Fibroblast of villous mesenchyme (primary cell): ENCODE data around the gene ATP5F1C. TPM values are rescaled to one million over a fixed set of nuclear protein-coding genes. Genes with fewer than 3 reads are reported as not detected.

Source experiments
- DNase-seq: peaks from one replicate; pipeline ENCODE4 v3.0.0-alpha.2; 2010; ENCODE audit warnings: low read depth
- H3K4me3 ChIP-seq: 2 replicates; pipeline ENCODE4 v1.5.1; 2011; ENCODE audit warnings: low read depth, mild to moderate bottlenecking, low read length
- CTCF ChIP-seq: IDR thresholded peaks from 2 replicates; pipeline ENCODE4 v1.5.1; 2012; ENCODE audit warnings: low read depth, mild to moderate bottlenecking, low read length; ENCODE audit not compliant: insufficient read depth
- total RNA-seq: library from RNA; depleted of rRNA; stranded (reverse); fragments of >200 nt; gene quantifications from 2 replicates; pipeline ENCODE4 v1.2.3, GENCODE V29; 2012

Gene ATP5F1C
- total RNA-seq, 1 donor, result 265 TPM

- TF ChIP-seq CTCF, result no peak
- DNase-seq, result no peak
- H3K4me3 ChIP-seq, result peak overlapping the region; percentile 94
Measured at GRCh38 chr10:7786430-7786829, 1.5 kb upstream of the ATP5F1C start.

DNA sequence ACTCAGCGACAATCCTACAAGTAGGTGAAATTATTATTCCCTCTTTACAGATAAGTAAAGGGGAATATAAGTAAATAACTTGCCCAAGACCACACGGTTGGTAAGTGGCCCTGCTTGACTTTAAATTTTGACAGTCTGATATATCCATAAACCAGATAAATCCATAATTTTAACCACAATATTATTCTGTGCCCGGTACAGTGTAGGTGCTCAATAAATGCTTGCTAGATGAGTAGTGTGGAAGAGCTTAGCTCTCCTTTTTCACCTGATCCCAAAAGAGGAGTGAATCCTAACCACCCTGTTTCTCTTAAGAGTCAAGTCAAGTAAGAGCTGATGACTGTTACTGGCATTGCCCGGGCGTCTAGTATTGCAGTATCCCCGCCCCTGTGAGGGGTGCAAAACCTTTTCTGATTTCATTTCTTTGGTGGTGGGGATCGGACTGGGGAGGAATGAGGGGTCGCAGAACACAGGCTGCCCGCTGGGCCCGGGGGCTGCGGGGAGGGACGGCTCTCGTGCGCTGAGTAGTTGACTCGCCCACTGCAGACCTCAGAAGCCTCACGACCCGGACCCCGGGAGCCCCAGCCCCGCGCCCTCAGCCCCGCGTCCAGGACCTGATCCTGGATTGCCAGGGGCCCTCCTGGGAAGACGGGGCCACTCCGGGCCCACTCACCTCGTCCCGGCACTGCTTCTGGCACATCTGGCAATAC lies 674 bp upstream of the ATP5F1C start:
- H3K4me3 ChIP-seq, result peak overlapping the region; percentile 94
- no peak for TF ChIP-seq CTCF
- peak; percentile 15 for DNase-seq

GRCh38 chr10:7788639-7789286 lies 786 bp downstream of the ATP5F1C start:
- DNase-seq, result peak; percentile 23
- peak overlapping the region; percentile 94 for H3K4me3 ChIP-seq
- no peak for TF ChIP-seq CTCF

DNA sequence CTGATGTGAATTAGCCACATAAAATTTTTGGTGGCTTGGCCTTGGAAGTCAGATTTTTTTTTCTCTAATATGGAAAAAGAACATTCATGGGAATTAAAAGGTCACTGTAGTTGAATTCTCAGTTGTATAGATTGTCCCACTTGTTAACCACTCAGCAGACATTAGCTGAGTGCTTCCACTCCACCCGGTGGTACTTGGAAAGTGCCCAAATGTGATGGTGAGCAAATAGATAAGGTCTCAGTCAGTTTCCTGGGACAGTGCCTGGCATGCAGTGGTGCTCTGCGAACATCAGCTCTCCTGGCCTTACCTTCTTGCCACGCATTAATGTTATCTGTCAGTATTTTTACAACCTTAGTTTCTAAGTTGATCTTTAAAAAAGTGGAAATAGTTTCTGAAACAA lies 1.4 kb downstream of the ATP5F1C start:
- no peak for TF ChIP-seq CTCF
- peak overlapping the region; percentile 94 for H3K4me3 ChIP-seq
- DNase-seq, result peak; percentile 18

- DNase-seq, result no peak
- no peak overlapping the region for H3K4me3 ChIP-seq
- TF ChIP-seq CTCF, result no peak
Measured at GRCh38 chr10:7792541-7792940, 4.6 kb downstream of the ATP5F1C start.

DNA sequence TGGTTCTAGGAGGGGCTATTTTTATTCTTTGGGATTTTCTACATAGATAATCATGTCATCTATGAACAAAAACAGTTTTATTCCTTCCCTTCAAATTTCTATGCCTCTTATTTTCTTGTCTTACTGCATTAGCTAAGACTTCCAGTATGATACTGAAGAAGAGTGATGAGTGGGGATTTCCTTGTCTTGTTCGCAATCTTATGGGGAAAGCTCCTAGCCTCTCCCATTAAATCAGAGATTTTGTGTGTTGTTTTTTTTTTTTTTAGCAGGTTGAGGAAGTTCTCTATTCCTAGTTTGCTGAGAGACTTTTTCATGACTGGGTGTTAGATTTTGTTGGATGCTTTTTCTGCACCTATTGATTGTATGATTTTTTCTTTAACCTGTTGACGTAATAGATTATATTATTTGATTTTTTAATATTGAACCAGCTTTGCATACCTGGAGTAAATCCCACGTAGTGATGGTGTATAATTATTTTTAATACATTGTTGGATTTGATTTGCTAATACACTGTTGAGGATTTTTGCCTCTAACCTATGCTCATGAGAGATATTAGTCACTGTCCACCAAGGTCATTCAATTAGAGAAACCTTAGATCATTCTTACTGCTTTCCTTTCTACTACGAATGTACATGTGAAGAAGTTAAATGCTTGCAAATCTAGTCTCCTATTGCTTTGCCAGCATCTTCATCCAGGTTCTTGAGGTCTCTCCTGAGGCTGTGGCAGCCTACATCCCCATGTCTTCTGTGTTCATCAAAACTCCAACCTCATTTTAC lies 6.5 kb downstream of the ATP5F1C start:
- TF ChIP-seq CTCF, result no peak
- H3K4me3 ChIP-seq, result no peak overlapping the region
- no peak for DNase-seq
